HepG2 (cell line): ENCODE results near the gene PNKD. TPM values are rescaled to one million over a fixed set of nuclear protein-coding genes. Genes with fewer than 3 reads are reported as not detected.

Source experiments
- ATAC-seq: fragments of 200-7000 bp; cut with Tn5 transposase; 3 replicates; pipeline ENCODE4 v1.9.1; 2020; ENCODE audit warnings: mild to moderate bottlenecking, moderate library complexity
- BruUV-seq: library from RNA; stranded (reverse); fragments of 400-500 nt; replicated peaks from 2 replicates; lab custom pipeline; 2021; lab: Mats Ljungman, UMichigan
- CTCF ChIA-PET: fragments of 300-600 bp; formaldehyde crosslinking; extraction: SDS; loops from one replicate; lab custom pipeline; 2021; ENCODE audit warnings: low total read pairs, inconsistent platforms, low intra/inter-chr PET ratio; lab: Yijun Ruan, JAX
- POLR2A ChIA-PET: fragments of 350-600 bp; sonication (Branson Sonifier 250); formaldehyde crosslinking; loops from one replicate; lab custom pipeline; 2020; ENCODE audit warnings: antibody characterized with exemption, inconsistent platforms; lab: Yijun Ruan, JAX
- DNase-seq: peaks from one replicate; pipeline ENCODE4 v3.0.0-alpha.2; 2015; ENCODE audit warnings: low spot score
- FAIRE-seq: peaks from 3 replicates; lab custom pipeline; 2011; peaks lifted over from hg19 to GRCh38; lab: Jason Lieb, UNC
- H2AFZ ChIP-seq: one replicate; pipeline ENCODE4 v1.6.1; 2011; ENCODE audit warnings: low read length, inconsistent platforms
- H3K27ac ChIP-seq: fragments of 300-600 bp; 3 replicates; pipeline ENCODE4 v1.8.0; 2011; ENCODE audit warnings: mixed run types, mild to moderate bottlenecking, mixed read lengths, low read length, inconsistent platforms; ENCODE audit not compliant: insufficient read depth; ENCODE audit errors: extremely low read length
- H3K27me3 ChIP-seq, 2 experiments: fragments of 200-600 bp in 1 of 2; 2 replicates in 1 of 2; 3 replicates in 1 of 2; pipeline versions ENCODE4 v1.6.0 to v1.8.0; 2011; ENCODE audit warnings: low read length in 2 of 2, mild to moderate bottlenecking in 2 of 2, moderate library complexity in 2 of 2, inconsistent platforms in 1 of 2; ENCODE audit not compliant: insufficient read depth in 2 of 2, control insufficient read depth in 1 of 2
- H3K36me3 ChIP-seq, 2 experiments: fragments of 200-600 bp in 1 of 2; replicated peaks in 1 of 2; 2 replicates in 1 of 2; 3 replicates in 1 of 2; pipeline versions ENCODE4 v1.5.1 to v1.8.0; 2011; ENCODE audit warnings: low read length in 2 of 2, inconsistent platforms in 1 of 2; ENCODE audit not compliant: insufficient read depth in 2 of 2, control insufficient read depth in 1 of 2
- H3K4me1 ChIP-seq: 2 replicates; pipeline ENCODE4 v1.5.1; 2012; ENCODE audit warnings: low read length, inconsistent platforms; ENCODE audit not compliant: insufficient read depth
- H3K4me2 ChIP-seq: 2 replicates; pipeline ENCODE4 v1.6.0; 2011; ENCODE audit warnings: low read depth, low read length, inconsistent platforms
- H3K4me3 ChIP-seq, 3 experiments: fragments of 200-600 bp in 1 of 3; sonication (generic), shearing (Covaris generic) in 1 of 3; replicated peaks in 1 of 3; 2 replicates each; pipeline ENCODE4 v1.5.1; 2011 to 2016; ENCODE audit warnings: low read length in 3 of 3, inconsistent platforms in 2 of 3, low read depth in 2 of 3, mild to moderate bottlenecking in 2 of 3, control low read depth in 1 of 3, mixed read lengths in 1 of 3; ENCODE audit not compliant: insufficient read depth in 1 of 3
- H3K79me2 ChIP-seq: one replicate; pipeline ENCODE4 v1.6.1; 2011; ENCODE audit warnings: low read length, inconsistent platforms; ENCODE audit not compliant: insufficient read depth
- H3K9ac ChIP-seq: 2 replicates; pipeline ENCODE4 v1.6.0; 2011; ENCODE audit warnings: mild to moderate bottlenecking, low read depth, low read length, inconsistent platforms; ENCODE audit not compliant: insufficient read depth
- H3K9me3 ChIP-seq: 2 replicates; pipeline ENCODE4 v1.5.1; 2012; ENCODE audit warnings: mild to moderate bottlenecking, low read length
- H4K20me1 ChIP-seq: 2 replicates; pipeline ENCODE4 v1.6.0; 2011; ENCODE audit warnings: inconsistent platforms, mild to moderate bottlenecking, low read length, moderate library complexity; ENCODE audit not compliant: insufficient read depth
- CREB1 ChIP-seq, 2 experiments: fragments of 450-650 bp in 1 of 2; IDR thresholded peaks; 2 replicates each; pipeline ENCODE4 v1.6.1; 2016 to 2017; ENCODE audit warnings: control low read depth in 1 of 2, mild to moderate bottlenecking in 1 of 2, missing compliant biosample characterization in 1 of 2, missing genetic modification characterization in 1 of 2
- ZNF253 ChIP-seq: sonication (generic); formaldehyde crosslinking; IDR thresholded peaks from 2 replicates; pipeline ENCODE4 v1.8.0; 2022; ENCODE audit warnings: mild to moderate bottlenecking, missing genetic modification reagents, borderline replicate concordance
- ZNF354B ChIP-seq: sonication (generic); formaldehyde crosslinking; IDR thresholded peaks from 2 replicates; pipeline ENCODE4 v1.8.0; 2022; ENCODE audit warnings: mild to moderate bottlenecking, missing genetic modification reagents
- WGBS: methylation state at CpG from one replicate; pipeline ENCODE4 v1.1.6; 2017; ENCODE audit warnings: low lambda C conversion rate; 5-methylcytosine and 5-hydroxymethylcytosine counted together
- in situ Hi-C: cut with HindIII; loops from 2 replicates; pipeline ENCODE4 v1.10.0; 2017; ENCODE audit warnings: low pct_unique_long_range_greater_than_20kb; ENCODE audit not compliant: extremely low pct_ligation_motif_present
- intact Hi-C: fragments of 100-400 bp; cut with micrococcal nuclease; formaldehyde crosslinking; loops from one replicate; pipeline ENCODE4 v1.10.0; 2022; ENCODE audit not compliant: unreplicated experiment
- polyA plus RNA-seq, 8 experiments: library from polyadenylated mRNA; depleted of rRNA in 3 of 8; stranded (reverse) in 7 of 8; unstranded in 1 of 8; fragments of >200 nt; fragmentation: Illumina TruSeq in 4 of 8; extraction: Trizol in 4 of 8; gene quantifications; 2 replicates each; pipeline versions ENCODE4 v1.2.1 to v1.2.3, GENCODE V29; 2011 to 2016; ENCODE audit warnings: low read depth in 4 of 8, missing spikeins in 1 of 8, mixed read lengths in 1 of 8; ENCODE audit not compliant: insufficient read depth in 1 of 8
- total RNA-seq, 5 experiments: library from RNA; depleted of rRNA; stranded (reverse); fragments of >200 nt; fragmentation: Illumina TruSeq; extraction: Trizol; gene quantifications; 2 replicates each; pipeline ENCODE4 v1.2.3, GENCODE V29; 2016; ENCODE audit warnings: low read depth in 1 of 5
- TF ChIP-seq, protein P1 (sequence below): sonication (generic); formaldehyde crosslinking; IDR thresholded peaks from 2 replicates; pipeline ENCODE4 v1.5.1; 2020; ENCODE audit warnings: mild to moderate bottlenecking, missing genetic modification reagents, moderate library complexity

The PNKD gene
- total and polyA plus RNA-seq, 2 of the 13 experiments (the other 11 are each of a cell fraction or from before 2014, with no cell fraction given): 55.9 to 80.4 TPM

DNA sequence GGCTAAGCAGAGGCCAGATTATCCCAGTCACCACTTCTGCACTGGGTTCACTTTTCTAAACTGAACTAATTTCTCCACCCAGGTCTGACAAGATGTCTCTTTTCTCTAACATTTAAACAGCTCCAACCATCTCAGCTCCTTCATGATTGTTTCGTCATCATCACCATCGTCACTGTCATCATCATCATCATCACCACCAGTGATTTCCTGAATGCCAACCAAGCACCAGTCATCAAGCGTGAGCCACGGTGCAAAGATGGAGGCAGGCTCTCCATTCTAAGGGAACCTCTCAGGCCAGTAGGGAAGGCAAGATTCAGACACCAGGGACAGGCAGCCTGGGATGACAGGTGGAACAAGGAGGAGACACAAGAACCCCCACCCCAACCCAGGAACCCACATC lies 47.5 kb downstream of the PNKD start:
- Histone ChIP-seq H3K36me3 (no peaks in the 10 kb centered on the region), H3K4me1 (peaks cover 60% of the 10 kb centered on the region), H3K27ac (no peak overlapping the region), H3K9ac (no peak overlapping the region), H3K4me3 (no peak overlapping the region), H2AFZ (no peak overlapping the region), H4K20me1 (no peaks in the 10 kb centered on the region), H3K9me3 (no peaks in the 10 kb centered on the region), H3K27me3 (no peaks in the 10 kb centered on the region), H3K4me2 (no peak overlapping the region), H3K79me2 (no peaks in the 10 kb centered on the region)
- in situ Hi-C loops: no loop called here
- POLR2A ChIA-PET: interaction anchor here (0.7 kb wide), 1 partner anchor 25 kb away, joined by 5 read pairs; no protein-coding TSS in a partner anchor
- intact Hi-C loops: no loop called here
- no TSS peak for BruUV-seq
- TF ChIP-seq CREB1 (IDR thresholded peaks at IDR 0.05) (peak; percentile 87), CREB1 (CRISPR knock-in tag; IDR thresholded peaks at IDR 0.05) (no peak), ZNF253 (no peak)
- WGBS: 74% methylated on average over 4 of the region's 4 CpGs
- DNase-seq (no peak), ATAC-seq (no peak), FAIRE-seq (no peak)
- CTCF ChIA-PET: no interaction called here

DNA sequence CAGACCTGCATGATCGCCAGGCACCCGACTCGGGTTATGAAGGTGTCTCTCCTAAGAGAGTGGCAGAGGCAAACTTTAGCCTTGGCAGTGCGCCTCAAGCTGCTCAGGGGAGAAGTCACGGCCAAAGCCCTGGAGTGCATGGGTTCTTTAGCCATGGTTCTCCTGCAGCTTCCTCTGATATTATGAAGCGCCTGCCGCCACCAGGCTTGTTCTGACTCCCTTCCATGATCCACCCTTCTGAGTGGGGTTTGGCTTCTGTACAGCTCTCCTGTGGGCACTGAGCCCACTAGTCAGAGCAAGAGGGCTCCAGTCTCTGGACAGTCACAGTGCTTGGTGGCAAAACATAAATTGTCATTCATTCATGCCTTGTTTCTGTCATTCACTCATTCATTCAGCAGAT lies 47.9 kb downstream of the PNKD start:
- Histone ChIP-seq H3K9ac (no peak overlapping the region), H3K9me3 (no peaks in the 10 kb centered on the region), H4K20me1 (no peaks in the 10 kb centered on the region), H3K79me2 (no peaks in the 10 kb centered on the region), H3K36me3 (no peaks in the 10 kb centered on the region), H3K27me3 (no peaks in the 10 kb centered on the region), H2AFZ (no peak overlapping the region), H3K27ac (no peak overlapping the region), H3K4me2 (no peak overlapping the region), H3K4me1 (peaks cover 56% of the 10 kb centered on the region), H3K4me3 (no peak overlapping the region)
- FAIRE-seq (no peak), ATAC-seq (no peak), DNase-seq (no peak)
- intact Hi-C loops: no loop called here
- 80% methylated on average over 6 of the region's 7 CpGs for WGBS
- in situ Hi-C loops: no loop called here
- ChIA-PET POLR2A (no interaction called here), CTCF (no interaction called here)
- BruUV-seq: no TSS peak
- TF ChIP-seq ZNF354B: no peak
- TF ChIP-seq, protein P1, sequence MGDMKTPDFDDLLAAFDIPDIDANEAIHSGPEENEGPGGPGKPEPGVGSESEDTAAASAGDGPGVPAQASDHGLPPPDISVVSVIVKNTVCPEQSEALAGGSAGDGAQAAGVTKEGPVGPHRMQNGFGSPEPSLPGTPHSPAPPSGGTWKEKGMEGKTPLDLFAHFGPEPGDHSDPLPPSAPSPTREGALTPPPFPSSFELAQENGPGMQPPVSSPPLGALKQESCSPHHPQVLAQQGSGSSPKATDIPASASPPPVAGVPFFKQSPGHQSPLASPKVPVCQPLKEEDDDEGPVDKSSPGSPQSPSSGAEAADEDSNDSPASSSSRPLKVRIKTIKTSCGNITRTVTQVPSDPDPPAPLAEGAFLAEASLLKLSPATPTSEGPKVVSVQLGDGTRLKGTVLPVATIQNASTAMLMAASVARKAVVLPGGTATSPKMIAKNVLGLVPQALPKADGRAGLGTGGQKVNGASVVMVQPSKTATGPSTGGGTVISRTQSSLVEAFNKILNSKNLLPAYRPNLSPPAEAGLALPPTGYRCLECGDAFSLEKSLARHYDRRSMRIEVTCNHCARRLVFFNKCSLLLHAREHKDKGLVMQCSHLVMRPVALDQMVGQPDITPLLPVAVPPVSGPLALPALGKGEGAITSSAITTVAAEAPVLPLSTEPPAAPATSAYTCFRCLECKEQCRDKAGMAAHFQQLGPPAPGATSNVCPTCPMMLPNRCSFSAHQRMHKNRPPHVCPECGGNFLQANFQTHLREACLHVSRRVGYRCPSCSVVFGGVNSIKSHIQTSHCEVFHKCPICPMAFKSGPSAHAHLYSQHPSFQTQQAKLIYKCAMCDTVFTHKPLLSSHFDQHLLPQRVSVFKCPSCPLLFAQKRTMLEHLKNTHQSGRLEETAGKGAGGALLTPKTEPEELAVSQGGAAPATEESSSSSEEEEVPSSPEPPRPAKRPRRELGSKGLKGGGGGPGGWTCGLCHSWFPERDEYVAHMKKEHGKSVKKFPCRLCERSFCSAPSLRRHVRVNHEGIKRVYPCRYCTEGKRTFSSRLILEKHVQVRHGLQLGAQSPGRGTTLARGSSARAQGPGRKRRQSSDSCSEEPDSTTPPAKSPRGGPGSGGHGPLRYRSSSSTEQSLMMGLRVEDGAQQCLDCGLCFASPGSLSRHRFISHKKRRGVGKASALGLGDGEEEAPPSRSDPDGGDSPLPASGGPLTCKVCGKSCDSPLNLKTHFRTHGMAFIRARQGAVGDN (CRISPR knock-in tag): peak; percentile 13; the same call in 1 of the 2 replicates
